Hippocampal formation (tissue), 2 donors: Measurements from ENCODE around the gene APBB2.

Source experiments
- DNase-seq, 2 donors: peaks; one replicate each; lab custom pipeline; 2025; lab: John Stamatoyannopoulos, UW

APBB2 gene

GRCh38 chr4:41189076-41189475, 25.3 kb downstream of the APBB2 start:
- no peak for DNase-seq

GRCh38 chr4:41185614-41186592, 28.4 kb downstream of the APBB2 start:
- DNase-seq: no peak

- no peak for DNase-seq
These were observed 30.3 kb downstream of the APBB2 start for GRCh38 chr4:41184009-41184408.

- no peak for DNase-seq
These were observed 31.3 kb downstream of the APBB2 start for GRCh38 chr4:41183021-41183553.

- DNase-seq: peak; percentile 24 to 49
These were observed 33.3 kb downstream of the APBB2 start for GRCh38 chr4:41181037-41181436.

DNA sequence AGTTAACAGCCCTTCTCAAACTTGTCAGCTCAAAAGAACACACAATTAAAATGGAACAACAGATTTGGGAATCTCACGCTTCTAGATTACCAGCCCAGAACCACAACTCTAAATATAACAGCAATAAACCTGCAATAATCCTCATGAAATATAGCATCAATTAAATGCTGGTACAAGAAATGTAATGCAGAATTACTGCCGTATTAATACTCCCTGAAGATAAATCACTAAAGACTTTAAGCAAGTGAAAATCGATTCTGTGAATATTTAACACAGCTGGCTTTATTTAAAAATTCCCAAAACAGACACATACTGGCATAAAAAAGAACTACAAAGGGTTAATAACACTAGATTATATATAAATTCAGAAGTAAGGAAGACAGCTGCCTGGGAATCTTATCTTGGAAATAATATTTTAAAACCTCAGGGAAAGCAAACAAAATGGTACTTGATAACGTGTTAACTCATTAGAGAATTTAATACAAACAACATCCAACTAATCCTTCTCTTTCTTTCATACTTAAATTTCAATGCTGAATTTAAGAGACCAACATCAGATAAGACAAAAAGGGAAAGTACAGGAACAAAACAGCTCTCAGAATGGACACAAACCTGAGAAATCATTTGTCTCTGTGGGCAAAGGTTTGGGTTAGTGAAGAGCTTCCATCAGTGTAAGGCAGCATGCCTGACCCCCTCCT, 34.7 kb downstream of the APBB2 start:
- no peak for DNase-seq

DNA sequence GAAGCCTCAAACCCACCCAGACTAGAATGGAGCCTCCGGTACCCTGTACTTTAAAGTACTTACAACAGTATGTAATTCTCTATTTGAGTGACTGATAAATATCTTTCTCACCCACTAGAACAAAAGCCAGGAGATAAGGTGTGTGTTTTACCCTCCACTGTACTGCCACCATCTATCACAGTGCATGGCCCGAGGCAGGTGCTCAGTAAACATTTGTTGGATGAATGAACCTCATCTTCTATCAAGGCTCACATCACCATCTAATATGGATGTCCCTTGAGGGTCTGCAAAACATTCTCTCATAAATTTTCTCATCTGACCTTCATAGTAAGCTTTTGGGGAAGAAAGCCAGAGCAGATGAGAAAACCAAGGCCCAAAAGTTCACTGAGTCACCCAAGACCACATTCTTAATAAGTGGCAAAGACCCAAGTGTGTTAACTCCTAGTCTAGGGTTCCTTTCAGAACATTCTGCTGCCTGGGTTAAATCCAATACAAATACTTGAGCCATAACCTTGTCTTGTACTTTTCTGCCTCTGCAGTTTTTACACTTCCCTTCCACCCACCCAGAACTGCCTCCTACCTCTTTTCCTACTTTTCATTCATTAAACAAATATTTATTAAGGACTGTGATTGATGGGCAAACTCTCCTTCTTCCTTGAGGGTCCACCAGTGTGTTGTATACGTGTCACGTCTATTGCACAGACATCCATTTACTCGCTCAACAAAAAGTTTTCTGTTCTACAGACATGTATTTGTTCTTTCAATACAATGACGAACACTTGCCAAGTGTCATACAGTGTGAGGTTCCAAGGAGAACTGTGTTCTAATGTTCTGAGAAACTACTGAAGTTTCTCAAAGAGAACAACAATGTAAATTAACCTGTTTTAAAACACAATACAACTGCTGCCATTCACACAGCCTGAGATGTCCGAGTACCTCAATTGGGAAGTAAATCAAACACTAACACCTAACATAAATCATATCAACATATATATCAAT, 35.7 kb downstream of the APBB2 start:
- DNase-seq: peak in 1 of 2 donors; percentile 64

DNA sequence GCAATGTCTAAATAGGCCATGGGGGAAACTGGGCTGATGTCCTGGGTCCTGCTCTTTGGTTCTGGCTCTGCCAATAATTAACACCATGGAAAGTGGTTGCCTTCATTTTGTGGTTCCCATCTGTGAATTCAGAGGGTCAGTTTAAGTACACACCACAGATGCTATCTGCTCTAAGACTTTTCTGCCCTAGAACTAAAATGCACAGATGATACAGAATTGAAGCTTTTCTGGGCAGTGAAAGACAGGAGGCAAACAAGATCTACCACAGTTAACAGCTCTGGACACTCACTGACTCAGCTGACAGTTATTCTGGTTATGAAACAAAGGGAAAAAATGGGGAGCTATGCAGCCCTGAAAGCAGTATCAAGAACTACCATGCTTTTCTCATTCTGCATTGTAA, 37.3 kb downstream of the APBB2 start:
- DNase-seq: no peak

DNA sequence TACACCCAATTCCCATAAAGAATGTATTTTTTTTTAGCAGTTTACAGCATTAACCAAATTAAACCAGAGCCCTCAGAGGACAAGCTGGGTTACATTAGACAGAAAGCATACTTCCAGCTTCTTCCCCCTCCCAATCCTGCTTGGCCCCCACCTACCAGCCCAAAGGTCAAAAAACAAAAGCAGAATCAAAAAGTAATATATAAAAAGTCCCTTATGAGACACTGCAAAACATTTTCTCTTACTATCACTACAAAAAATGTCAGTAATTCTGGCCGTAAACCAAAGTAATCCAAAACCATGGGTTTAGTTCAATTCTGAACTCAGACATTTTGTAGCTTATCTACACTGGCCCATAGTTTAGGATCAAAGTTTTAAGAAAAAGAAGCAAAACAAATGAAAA, 38.0 kb downstream of the APBB2 start:
- DNase-seq: no peak

DNA sequence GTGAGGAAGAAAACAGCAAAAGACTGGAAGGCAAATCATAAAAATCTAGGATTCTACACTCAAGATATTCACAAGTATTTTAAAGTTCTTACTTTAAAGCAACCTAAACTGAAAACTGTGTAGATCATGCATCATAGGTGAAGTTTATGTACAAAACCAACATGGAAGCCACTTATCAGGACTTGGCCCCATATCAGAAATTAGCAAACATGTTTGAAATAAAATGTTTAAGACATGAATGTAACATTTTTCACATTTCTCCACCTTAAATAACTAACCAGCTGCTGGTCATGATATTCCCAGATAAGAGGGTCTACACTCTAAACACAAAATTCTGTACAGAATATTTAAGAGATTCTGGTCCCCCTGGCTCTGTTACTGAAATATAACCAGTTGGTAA, 38.5 kb downstream of the APBB2 start:
- no peak for DNase-seq

DNA sequence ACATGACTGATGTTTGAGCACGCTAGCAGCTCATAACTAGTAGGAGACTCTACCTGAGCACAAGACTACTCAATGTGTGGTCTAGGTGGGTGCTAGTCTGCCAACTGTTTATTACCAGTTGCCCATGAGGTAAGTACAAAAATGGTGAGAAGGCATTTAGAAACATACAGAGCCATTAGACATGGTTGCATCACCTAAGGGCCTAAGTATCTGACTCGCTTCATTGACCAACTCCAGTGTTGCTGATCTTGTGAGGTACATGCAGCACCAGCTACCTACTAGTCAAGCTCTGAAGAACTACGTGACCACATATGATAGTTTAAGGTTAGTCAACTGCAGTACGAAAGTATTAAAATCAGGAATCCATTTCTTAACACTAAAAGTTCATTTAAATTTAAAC, 39.9 kb downstream of the APBB2 start:
- DNase-seq: no peak

- DNase-seq: no peak
These were observed 41.6 kb downstream of the APBB2 start for GRCh38 chr4:41172786-41173185.

GRCh38 chr4:41169256-41169800, 45.0 kb downstream of the APBB2 start:
- DNase-seq: no peak

GRCh38 chr4:41167191-41167590, 47.2 kb downstream of the APBB2 start:
- no peak for DNase-seq

- no peak for DNase-seq
These were observed 49.9 kb downstream of the APBB2 start for GRCh38 chr4:41164405-41164804.

DNA sequence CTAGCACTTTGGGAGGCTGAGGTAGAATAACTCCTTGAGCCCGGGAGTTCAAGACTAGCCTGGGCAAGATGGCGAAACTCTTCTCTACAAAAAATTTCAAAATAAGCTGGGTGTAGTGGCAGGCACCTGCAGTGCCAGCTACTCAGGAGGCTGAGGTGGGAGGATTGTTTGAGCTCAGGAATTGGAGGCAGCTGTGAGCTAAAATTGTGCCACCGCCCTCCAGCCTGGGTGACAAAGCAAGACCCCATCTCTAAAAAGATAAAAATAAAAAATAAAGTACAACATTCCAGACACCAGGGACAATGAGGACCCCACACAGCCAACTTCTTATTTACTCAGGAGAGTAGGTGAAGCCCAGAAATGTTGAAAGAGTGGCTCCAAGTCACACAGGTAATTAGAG, 53.0 kb downstream of the APBB2 start:
- no peak for DNase-seq

- no peak for DNase-seq
These were observed 53.5 kb downstream of the APBB2 start for GRCh38 chr4:41160856-41161255.

DNA sequence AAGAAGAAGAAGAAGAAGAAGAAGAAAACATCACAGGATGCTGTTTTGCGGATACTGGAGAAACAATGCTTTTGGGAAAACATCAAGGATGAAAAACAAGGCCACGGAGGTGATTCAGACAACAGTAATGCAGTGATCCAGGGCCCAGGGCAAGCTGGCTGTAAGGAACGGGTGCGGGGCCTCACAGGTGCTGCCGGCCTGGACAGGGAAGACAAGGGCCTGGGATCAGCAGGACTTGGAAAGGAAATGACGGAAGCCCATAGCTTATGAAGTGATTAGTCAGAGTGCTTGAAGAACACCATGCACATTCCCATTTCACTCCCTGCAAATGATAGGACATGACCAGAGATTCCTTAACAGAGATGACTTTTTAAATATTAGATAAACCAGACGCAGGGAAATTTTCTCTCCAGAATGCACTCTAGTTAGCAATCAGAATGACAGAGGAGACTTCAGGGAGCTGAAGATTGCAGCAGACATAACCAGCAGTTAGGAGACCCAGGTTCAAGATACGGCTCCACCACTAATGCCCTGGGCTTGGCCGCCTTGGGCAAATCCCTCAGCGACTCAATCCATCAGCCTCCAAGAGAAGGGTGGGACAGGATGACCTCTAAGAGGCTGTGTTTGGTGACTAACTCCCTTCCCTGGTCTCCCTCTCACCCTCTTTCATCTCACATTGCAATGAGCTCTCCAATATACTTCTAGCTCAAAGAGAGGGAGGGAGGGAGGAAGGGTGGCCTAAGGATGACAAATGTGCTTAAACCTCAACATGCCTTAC, 54.1 kb downstream of the APBB2 start:
- DNase-seq: no peak

- no peak for DNase-seq
These were observed 55.6 kb downstream of the APBB2 start for GRCh38 chr4:41158756-41159155.

DNA sequence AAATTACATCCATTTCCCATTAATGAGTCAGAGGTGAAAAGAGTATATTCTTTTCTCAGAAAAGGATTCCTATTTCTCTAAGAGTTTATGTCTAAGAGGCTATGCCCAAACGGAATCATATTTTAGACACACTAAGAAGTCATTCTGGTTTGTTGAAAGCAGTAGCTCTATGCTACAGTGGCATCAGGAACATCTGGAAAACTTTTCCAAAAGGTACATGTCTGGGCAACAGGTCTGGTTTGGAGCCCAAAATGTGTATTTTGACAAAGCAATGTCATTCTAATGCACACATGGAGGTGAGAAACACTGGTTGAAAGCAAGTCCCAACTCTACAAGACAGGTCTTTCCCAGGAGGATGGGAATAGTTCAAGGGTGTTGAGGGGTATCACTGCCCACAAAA, 56.1 kb downstream of the APBB2 start:
- DNase-seq: no peak

GRCh38 chr4:41157009-41157408, 57.3 kb downstream of the APBB2 start:
- DNase-seq: no peak
